GM23248 (cell line): Measurements from ENCODE around the gene DPP10.

ENCODE experiments used
- EZH2 ChIP-seq: fragments of 200-600 bp; sonication (generic); IDR thresholded peaks from 2 replicates; pipeline ENCODE4 v1.6.1; 2018; ENCODE audit warnings: antibody characterized with exemption, mild to moderate bottlenecking; ENCODE audit not compliant: insufficient read depth, poor library complexity, severe bottlenecking
- EZH2phosphoT487 ChIP-seq: fragments of 200-600 bp; sonication (generic); IDR thresholded peaks from 2 replicates; pipeline ENCODE4 v1.6.1; 2018; ENCODE audit warnings: antibody characterized with exemption, moderate library complexity, mild to moderate bottlenecking, low read depth; ENCODE audit not compliant: insufficient read depth

DNA sequence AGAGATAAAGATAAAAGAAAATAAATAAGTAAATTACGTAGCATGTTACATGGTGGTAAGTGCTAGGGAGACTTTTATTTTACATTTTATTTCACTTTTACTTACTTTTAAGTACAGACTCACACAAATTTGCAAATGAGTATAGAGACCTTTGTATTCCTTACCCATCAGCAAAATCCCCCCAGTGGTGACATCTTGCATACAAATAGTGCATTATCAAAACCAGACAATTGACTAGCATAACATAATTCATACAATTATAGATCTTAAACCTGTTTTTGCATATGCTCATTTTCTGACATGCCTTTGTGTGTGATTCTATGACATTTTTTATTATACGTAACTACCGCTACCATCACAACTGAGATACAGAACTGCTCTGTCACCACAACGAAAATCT is 1099.4 kb downstream of the DPP10 start:
- TF ChIP-seq EZH2 (no peak), EZH2phosphoT487 (no peak)
